ENCODE data around the gene MPL.

GRCh38 chr1:43360616-43361015, 23.0 kb downstream of the MPL start:
- TF ChIP-seq SIN3A (IDR thresholded peaks at IDR 0.05; ENCODE audit: low read depth, low read length) (no peak), POLR2A (IDR thresholded peaks at IDR 0.05; ENCODE audit: low read depth, low read length) (peak; percentile 13; the same call in 1 of the 2 replicates), TARDBP (IDR thresholded peaks at IDR 0.05; ENCODE audit: borderline replicate concordance) (no peak), SMARCA5 (IDR thresholded peaks at IDR 0.05) (no peak), YY1 (IDR thresholded peaks at IDR 0.05; ENCODE audit: low read depth, low read length) (no peak), CTCF (IDR thresholded peaks at IDR 0.05 in 2 of 3, conservative IDR thresholded peaks at IDR 0.05 in 1 of 3; ENCODE audit: control insufficient read depth in 2 of 3, extremely low read depth in 1 of 3, insufficient read depth in 1 of 3, low read depth in 3 of 3, low read length in 3 of 3) (no peak), CHD1 (IDR thresholded peaks at IDR 0.05; ENCODE audit: low read depth, low read length) (no peak), BRCA1 (IDR thresholded peaks at IDR 0.05; ENCODE audit: low read depth, low read length) (no peak), POLR2AphosphoS5 (IDR thresholded peaks at IDR 0.05; ENCODE audit: low read length) (no peak)

Measured in GM12878 (cell line).